Activated CD8-positive, alpha-beta T cell treated with anti-CD3 and anti-CD28 coated beads for 36 hours (primary cell): ENCODE results near the gene TNRC6B. TPM values are rescaled to one million over a fixed set of nuclear protein-coding genes. Genes with fewer than 3 reads are reported as not detected.
"Not testable (repeated sequence)": the region's sequence is repeated elsewhere in the genome, so short reads cannot be mapped to it uniquely, and the experiment has no call there.

Experiments used
- ATAC-seq: fragments of 200-7000 bp; cut with Tn5 transposase; one replicate; pipeline ENCODE4 v1.10.0; 2021; ENCODE audit warnings: mild to moderate bottlenecking, moderate library complexity
- CTCF ChIA-PET: fragments of 350-600 bp; sonication (Branson Sonifier 250); formaldehyde crosslinking; loops from one replicate; lab custom pipeline; 2021; ENCODE audit warnings: antibody characterized with exemption; lab: Charles Lee
- POLR2A ChIA-PET: fragments of 350-600 bp; sonication (Branson Sonifier 250); formaldehyde crosslinking; loops from one replicate; lab custom pipeline; 2021; ENCODE audit warnings: antibody characterized with exemption; lab: Charles Lee
- DNase-seq: peaks from one replicate; pipeline ENCODE4 v3.0.0-alpha.2; 2020
- H3K27ac Mint-ChIP-seq: one replicate; pipeline ENCODE4 v1.8.0; 2021; ENCODE audit warnings: mild to moderate bottlenecking, mixed read lengths
- H3K27me3 Mint-ChIP-seq: one replicate; pipeline ENCODE4 v1.8.0; 2021; ENCODE audit warnings: mixed read lengths
- H3K36me3 Mint-ChIP-seq: one replicate; pipeline ENCODE4 v1.8.0; 2021; ENCODE audit warnings: low read depth, mixed read lengths
- H3K4me1 Mint-ChIP-seq: one replicate; pipeline ENCODE4 v1.8.0; 2021; ENCODE audit warnings: low read depth, mixed read lengths
- H3K4me3 Mint-ChIP-seq: one replicate; pipeline ENCODE4 v1.8.0; 2021; ENCODE audit warnings: mild to moderate bottlenecking, moderate library complexity, mixed read lengths
- H3K9me3 Mint-ChIP-seq: one replicate; pipeline ENCODE4 v1.8.0; 2021; ENCODE audit warnings: mixed read lengths
- CTCF ChIP-seq: fragments of 200-600 bp; IDR thresholded peaks from one replicate; pipeline ENCODE4 v1.8.0; 2022; ENCODE audit warnings: antibody characterized with exemption, mild to moderate bottlenecking
- intact Hi-C: fragments of 100-400 bp; cut with micrococcal nuclease; formaldehyde crosslinking; loops from one replicate; pipeline ENCODE4 v1.10.0; 2022
- total RNA-seq, 2 experiments: library from RNA; stranded (reverse); gene quantifications; one replicate each; pipeline ENCODE4 v1.2.3, GENCODE V29; 2021

The TNRC6B gene
- total RNA-seq, 2 experiments from 2014 or later: 42.6 to 45.2 TPM

DNA sequence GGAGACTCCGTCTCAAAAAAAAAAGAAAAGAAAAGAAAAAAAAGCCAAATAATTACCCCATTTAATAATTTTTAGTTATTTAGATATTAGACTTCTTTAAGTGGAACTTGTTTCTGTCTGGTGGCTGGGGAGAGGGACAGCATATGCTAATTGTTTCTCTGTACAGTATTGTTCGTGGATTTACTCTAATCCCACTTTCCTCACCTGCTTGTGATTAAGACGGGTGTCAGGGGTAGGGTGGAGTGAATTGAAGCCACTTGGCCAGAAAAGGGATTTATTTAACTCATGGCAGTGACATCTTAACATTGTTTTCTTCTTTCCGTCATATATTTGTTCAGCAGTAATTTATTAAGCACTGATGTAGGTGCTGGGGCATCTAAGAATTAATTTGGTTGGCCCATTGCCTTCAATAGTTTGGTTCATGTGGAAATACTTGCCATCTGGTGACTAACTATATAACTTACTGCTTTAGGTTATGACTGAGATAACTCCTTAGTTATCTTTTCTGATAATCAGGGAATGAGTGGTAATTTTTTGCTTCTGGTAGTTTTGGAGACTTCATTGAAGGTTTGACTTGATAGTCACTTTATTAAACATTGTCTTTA, 4.6 kb downstream of the TNRC6B start:
- POLR2A ChIA-PET: interaction anchor here (5.9 kb wide), 1 partner anchor 9 kb away, joined by 62 read pairs; no protein-coding TSS in a partner anchor
- peak overlapping the region; percentile 82 for H3K27ac Mint-ChIP-seq
- DNase-seq (no peak), ATAC-seq (no peak)
- TF ChIP-seq CTCF: no peak
- no peaks in the 10 kb centered on the region for H3K27me3 Mint-ChIP-seq
- peak overlapping the region; percentile 55 for H3K4me3 Mint-ChIP-seq
- intact Hi-C loops: no loop called here
- H3K4me1 Mint-ChIP-seq: peaks cover 53% of the 10 kb centered on the region
- peaks cover 12% of the 10 kb centered on the region for H3K36me3 Mint-ChIP-seq
- no peaks in the 10 kb centered on the region for H3K9me3 Mint-ChIP-seq
- CTCF ChIA-PET: interaction anchor here (0.9 to 5.0 kb wide), 2 partner anchors 11 to 165 kb away, joined by 3 to 44 read pairs; no protein-coding TSS in a partner anchor

DNA sequence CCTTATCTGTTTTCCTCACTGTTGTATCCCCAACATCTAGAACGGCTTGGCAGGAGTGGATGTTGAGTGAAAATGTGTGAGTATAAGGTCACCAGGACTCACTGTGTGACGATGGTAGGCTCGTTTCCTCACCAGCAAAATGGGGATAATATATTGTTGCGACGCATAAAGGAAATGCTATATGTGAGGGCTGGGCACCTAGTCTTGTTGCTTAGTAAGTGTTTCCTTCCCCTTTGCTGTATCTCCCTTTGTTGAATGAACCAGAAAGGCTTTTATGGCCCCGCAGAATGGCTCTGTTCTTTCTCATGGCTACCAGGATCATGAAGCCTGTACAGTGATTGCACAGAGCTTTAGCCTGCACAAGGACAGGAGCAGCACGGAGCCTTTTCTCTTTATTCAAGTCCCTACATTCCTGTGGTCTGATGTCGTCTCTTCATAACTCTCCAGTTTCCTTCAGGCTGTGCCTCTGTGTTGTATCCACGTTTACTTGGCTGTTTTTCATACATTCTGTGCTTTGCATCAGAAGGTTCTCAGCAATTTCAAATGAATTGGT, 5.4 kb downstream of the TNRC6B start:
- intact Hi-C loops: no loop called here
- H3K27me3 Mint-ChIP-seq: no peaks in the 10 kb centered on the region
- H3K9me3 Mint-ChIP-seq: no peaks in the 10 kb centered on the region
- TF ChIP-seq CTCF: no peak
- DNase-seq (peak; percentile 41), ATAC-seq (peak; percentile 67)
- peaks cover 56% of the 10 kb centered on the region for H3K4me1 Mint-ChIP-seq
- H3K4me3 Mint-ChIP-seq: peak overlapping the region; percentile 55
- ChIA-PET CTCF (no interaction called here), POLR2A (interaction anchor here (1.2 kb wide), 2 partner anchors 9 to 110 kb away, joined by 3 to 4 read pairs; no protein-coding TSS in a partner anchor)
- peaks cover 10% of the 10 kb centered on the region for H3K36me3 Mint-ChIP-seq
- H3K27ac Mint-ChIP-seq: peak overlapping the region; percentile 82

- peak overlapping the region; percentile 82 for H3K27ac Mint-ChIP-seq
- peaks cover 61% of the 10 kb centered on the region for H3K4me1 Mint-ChIP-seq
- peak overlapping the region; percentile 55 for H3K4me3 Mint-ChIP-seq
Observed at GRCh38 chr22:40183603-40184002, 5.9 kb downstream of the TNRC6B start.

DNA sequence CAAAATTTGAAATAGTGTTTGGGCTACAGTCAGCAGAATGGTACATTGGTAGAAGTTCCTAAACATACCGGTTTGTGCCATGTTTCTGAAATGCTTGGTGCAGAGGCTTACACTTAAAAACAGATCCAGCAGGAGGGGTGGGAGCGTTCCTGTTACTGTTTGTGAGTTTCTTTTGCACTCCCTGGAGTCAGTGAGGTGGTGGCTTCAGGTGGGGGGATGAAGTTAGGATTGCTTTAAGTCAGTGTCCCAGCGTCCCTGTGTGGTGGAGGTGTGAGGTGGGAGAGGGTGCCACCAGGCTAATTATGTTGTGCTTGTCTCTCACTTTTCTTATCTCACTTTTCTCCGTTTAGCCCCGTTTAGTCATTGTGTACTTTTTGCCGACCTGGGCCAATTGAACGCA, 9.7 kb downstream of the TNRC6B start:
- no peak for TF ChIP-seq CTCF
- ChIA-PET POLR2A (interaction anchor here (1.0 to 7.8 kb wide), 3 partner anchors 8 to 158 kb away, joined by 3 to 62 read pairs (median 6); partner anchors contain the start of gene TNRC6B), CTCF (no interaction called here)
- Mint-ChIP-seq H3K4me1 (peaks cover 69% of the 10 kb centered on the region), H3K9me3 (no peaks in the 10 kb centered on the region), H3K27ac (no peak overlapping the region), H3K4me3 (no peak overlapping the region), H3K36me3 (peaks cover 8% of the 10 kb centered on the region), H3K27me3 (no peaks in the 10 kb centered on the region)
- intact Hi-C loops: no loop called here
- ATAC-seq (no peak), DNase-seq (no peak)

More at GRCh38 chr22:40183603-40184002, 5.9 kb downstream of the TNRC6B start:
- DNase-seq, H3K36me3 Mint-ChIP-seq, H3K9me3 Mint-ChIP-seq, intact Hi-C loops, CTCF ChIA-PET, H3K27me3 Mint-ChIP-seq, ATAC-seq: not testable (repeated sequence)
- POLR2A ChIA-PET: interaction anchor here (1.2 kb wide), 2 partner anchors 8 to 110 kb away, joined by 3 to 4 read pairs; no protein-coding TSS in a partner anchor

DNA sequence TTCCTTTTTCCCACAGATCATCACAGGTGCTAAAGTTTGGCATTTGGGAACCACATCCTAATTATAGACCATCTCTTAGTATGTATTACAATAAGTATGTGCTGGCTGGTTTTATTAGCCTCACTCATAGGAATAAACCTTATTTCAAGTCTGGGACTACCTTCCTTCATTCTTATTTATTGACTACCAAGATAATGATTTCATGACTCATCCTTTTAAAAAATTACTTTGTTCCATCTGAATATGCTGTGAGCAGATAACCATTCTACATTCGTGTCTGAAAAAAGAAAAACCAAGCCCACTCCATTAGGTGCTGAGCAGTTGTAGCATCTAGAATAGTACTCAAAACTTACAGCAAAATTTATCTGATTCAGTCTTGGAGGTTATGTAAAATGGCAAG, 12.3 kb downstream of the TNRC6B start:
- Mint-ChIP-seq H3K36me3 (peaks cover 6% of the 10 kb centered on the region), H3K27ac (no peak overlapping the region), H3K27me3 (no peaks in the 10 kb centered on the region), H3K9me3 (no peaks in the 10 kb centered on the region), H3K4me1 (peaks cover 73% of the 10 kb centered on the region), H3K4me3 (no peak overlapping the region)
- ChIA-PET POLR2A (interaction anchor here (0.6 to 7.8 kb wide), 3 partner anchors 11 to 443 kb away, joined by 3 to 62 read pairs (median 3); partner anchors contain the start of gene TNRC6B), CTCF (no interaction called here)
- ATAC-seq (no peak), DNase-seq (no peak)
- no peak for TF ChIP-seq CTCF
- intact Hi-C loops: no loop called here
